NAMALWA (cell line): ENCODE results near the gene P4HA2.
A peak's percentile ranks its signal among the peaks of the same experiment; 100 is the strongest.
"Not testable (repeated sequence)": the region's sequence is repeated elsewhere in the genome, so short reads cannot be mapped to it uniquely, and the experiment has no call there.

Source experiments
- DNase-seq: peaks from one replicate; pipeline ENCODE4 v3.0.0-alpha.2; 2015; ENCODE audit warnings: low spot score

P4HA2 gene

GRCh38 chr5:132199116-132199680 is 28.5 kb downstream of the P4HA2 start:
- DNase-seq, result no peak

GRCh38 chr5:132198571-132198970 is 29.1 kb downstream of the P4HA2 start:
- no peak for DNase-seq

- no peak for DNase-seq
Observed at GRCh38 chr5:132195727-132196126, 31.9 kb downstream of the P4HA2 start.

- DNase-seq, result no peak
Observed at GRCh38 chr5:132193165-132193694, 34.4 kb downstream of the P4HA2 start.

GRCh38 chr5:132190161-132190817 is 37.4 kb downstream of the P4HA2 start:
- DNase-seq, result peak; percentile 89

GRCh38 chr5:132184588-132184987 is 43.1 kb downstream of the P4HA2 start:
- peak; percentile 55 for DNase-seq

GRCh38 chr5:132183723-132184122 is 43.9 kb downstream of the P4HA2 start:
- no peak for DNase-seq

GRCh38 chr5:132182359-132183040 is 45.2 kb downstream of the P4HA2 start:
- DNase-seq, result no peak

GRCh38 chr5:132181011-132181629 is 46.5 kb downstream of the P4HA2 start:
- DNase-seq, result no peak

GRCh38 chr5:132180134-132180745 is 47.4 kb downstream of the P4HA2 start:
- peak; percentile 84 for DNase-seq

GRCh38 chr5:132179405-132179804 is 48.2 kb downstream of the P4HA2 start:
- DNase-seq, result no peak

- DNase-seq, result no peak
Observed at GRCh38 chr5:132177691-132178149, 49.9 kb downstream of the P4HA2 start.

- DNase-seq, result peak; percentile 85
Observed at GRCh38 chr5:132176987-132177386, 50.7 kb downstream of the P4HA2 start.

- peak; percentile 81 for DNase-seq
Observed at GRCh38 chr5:132176521-132176945, 51.1 kb downstream of the P4HA2 start.

- DNase-seq, result no peak
Observed at GRCh38 chr5:132162945-132163344, 64.7 kb downstream of the P4HA2 start.

GRCh38 chr5:132161574-132162326 is 65.9 kb downstream of the P4HA2 start:
- DNase-seq, result not testable (repeated sequence)

GRCh38 chr5:132156413-132156812 is 71.2 kb downstream of the P4HA2 start:
- DNase-seq, result no peak

- DNase-seq, result no peak
Observed at GRCh38 chr5:132150565-132150964, 77.1 kb downstream of the P4HA2 start.

GRCh38 chr5:132147663-132148062 is 80.0 kb downstream of the P4HA2 start:
- no peak for DNase-seq

GRCh38 chr5:132145326-132145725 is 82.3 kb downstream of the P4HA2 start:
- not testable (repeated sequence) for DNase-seq

- DNase-seq, result no peak
Observed at GRCh38 chr5:132143148-132143547, 84.5 kb downstream of the P4HA2 start.
